T-helper 1 cell treated with Interleukin-12 subunit alpha and Interleukin-12 subunit beta and Interleukin-4 antibody, amounts not matched to agents 30 μg/mL and 1 μg/mL, for 36 hours (primary cell): ENCODE measurements around the gene CD300LG.

ENCODE experiments used
- H3K27ac Mint-ChIP-seq: one replicate; pipeline ENCODE4 v1.8.0; 2021; ENCODE audit warnings: mild to moderate bottlenecking, mixed read lengths
- H3K27me3 Mint-ChIP-seq: one replicate; pipeline ENCODE4 v1.8.0; 2021; ENCODE audit warnings: low read depth, mixed read lengths
- H3K36me3 Mint-ChIP-seq: one replicate; pipeline ENCODE4 v1.8.0; 2021; ENCODE audit warnings: low read depth, mixed read lengths
- H3K4me1 Mint-ChIP-seq: one replicate; pipeline ENCODE4 v1.8.0; 2021; ENCODE audit warnings: low read depth, mixed read lengths
- H3K4me3 Mint-ChIP-seq: one replicate; pipeline ENCODE4 v1.8.0; 2021; ENCODE audit warnings: mild to moderate bottlenecking, moderate library complexity, mixed read lengths
- H3K9me3 Mint-ChIP-seq: one replicate; pipeline ENCODE4 v1.8.0; 2021; ENCODE audit warnings: mixed read lengths

The CD300LG gene

DNA sequence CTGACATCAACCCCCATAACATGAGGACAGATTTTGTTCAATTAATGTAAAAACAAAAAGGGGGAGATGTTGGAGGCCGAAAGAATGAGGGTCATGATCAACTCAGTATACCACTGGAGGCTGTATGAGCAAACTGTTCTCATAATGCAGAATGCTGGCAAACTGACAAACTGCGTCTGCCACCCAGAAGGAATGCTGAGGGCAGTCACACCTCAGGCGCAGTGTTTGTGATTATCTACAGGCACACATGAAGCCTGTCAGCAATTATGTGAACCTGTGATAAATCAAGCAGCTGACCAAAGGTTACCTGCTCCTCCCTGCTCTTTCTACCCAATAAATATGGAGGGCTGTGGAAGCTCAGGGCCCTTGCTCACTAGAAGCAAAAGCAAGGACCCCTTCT lies 27.3 kb downstream of the CD300LG start:
- no peaks in the 10 kb centered on the region for H3K4me1 Mint-ChIP-seq
- no peaks in the 10 kb centered on the region for H3K36me3 Mint-ChIP-seq
- H3K27ac Mint-ChIP-seq = no peak overlapping the region
- no peaks in the 10 kb centered on the region for H3K9me3 Mint-ChIP-seq
- no peak overlapping the region for H3K4me3 Mint-ChIP-seq
- no peaks in the 10 kb centered on the region for H3K27me3 Mint-ChIP-seq

DNA sequence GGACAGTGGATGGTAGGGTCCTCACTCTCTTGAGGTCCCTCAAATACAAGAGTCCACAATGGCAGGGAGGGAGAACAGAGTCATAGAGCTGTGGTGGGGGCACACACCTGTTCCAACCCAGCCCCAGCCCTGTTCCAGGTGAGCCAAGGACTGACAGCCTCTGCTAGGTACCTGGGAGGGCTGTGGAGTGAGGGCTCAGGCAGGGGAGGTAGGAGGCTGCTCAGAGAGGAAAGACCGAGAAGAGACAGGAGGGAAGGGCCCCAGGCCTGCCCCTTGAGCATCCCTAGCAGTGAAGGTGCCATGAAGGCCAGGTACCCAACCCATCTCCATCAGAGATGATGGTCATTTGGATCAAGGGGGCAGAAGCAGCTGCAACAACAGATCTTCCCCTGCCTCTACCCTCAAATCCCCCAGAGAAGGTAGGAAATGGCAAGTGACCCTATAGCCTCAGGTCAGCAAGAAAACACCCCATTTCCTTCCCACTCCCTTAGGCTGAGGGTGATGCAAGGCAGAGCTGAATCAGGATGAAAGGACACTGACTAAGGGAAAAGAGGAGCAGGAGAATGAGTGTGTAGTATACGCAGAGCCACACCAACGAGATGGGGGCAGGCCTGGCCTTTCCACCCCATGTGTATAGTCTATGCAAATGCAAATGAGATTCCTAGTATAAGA lies 28.6 kb downstream of the CD300LG start:
- H3K27ac Mint-ChIP-seq = no peak overlapping the region
- no peaks in the 10 kb centered on the region for H3K36me3 Mint-ChIP-seq
- H3K27me3 Mint-ChIP-seq = no peaks in the 10 kb centered on the region

DNA sequence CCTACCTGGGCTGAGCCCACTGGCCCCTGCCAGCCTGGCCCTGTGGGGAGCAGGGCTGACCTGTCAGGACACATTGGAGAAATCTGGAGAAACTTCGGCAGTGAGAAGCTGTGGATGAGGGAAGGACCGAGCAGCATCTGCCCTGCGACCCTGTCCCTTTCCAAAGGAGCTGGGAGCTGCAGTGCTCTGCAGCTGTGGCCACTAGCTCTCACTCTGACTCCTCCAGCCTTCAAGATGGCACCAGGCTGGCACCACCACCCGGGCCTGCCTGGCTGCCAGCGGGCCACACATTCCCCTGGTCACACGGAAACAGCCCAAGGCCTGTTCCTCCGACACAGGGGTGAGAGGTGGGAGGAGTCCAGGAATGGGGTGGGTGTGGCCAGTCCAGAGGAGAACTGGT lies 30.1 kb downstream of the CD300LG start:
- H3K4me3 Mint-ChIP-seq = no peak overlapping the region
- H3K27me3 Mint-ChIP-seq = no peaks in the 10 kb centered on the region
- no peak overlapping the region for H3K27ac Mint-ChIP-seq
- no peaks in the 10 kb centered on the region for H3K36me3 Mint-ChIP-seq
- H3K9me3 Mint-ChIP-seq = no peaks in the 10 kb centered on the region
- no peaks in the 10 kb centered on the region for H3K4me1 Mint-ChIP-seq

More for the DNA sequence above, 28.6 kb downstream of the CD300LG start:
- Mint-ChIP-seq H3K4me3 (no peak overlapping the region), H3K9me3 (no peaks in the 10 kb centered on the region), H3K4me1 (no peaks in the 10 kb centered on the region)

DNA sequence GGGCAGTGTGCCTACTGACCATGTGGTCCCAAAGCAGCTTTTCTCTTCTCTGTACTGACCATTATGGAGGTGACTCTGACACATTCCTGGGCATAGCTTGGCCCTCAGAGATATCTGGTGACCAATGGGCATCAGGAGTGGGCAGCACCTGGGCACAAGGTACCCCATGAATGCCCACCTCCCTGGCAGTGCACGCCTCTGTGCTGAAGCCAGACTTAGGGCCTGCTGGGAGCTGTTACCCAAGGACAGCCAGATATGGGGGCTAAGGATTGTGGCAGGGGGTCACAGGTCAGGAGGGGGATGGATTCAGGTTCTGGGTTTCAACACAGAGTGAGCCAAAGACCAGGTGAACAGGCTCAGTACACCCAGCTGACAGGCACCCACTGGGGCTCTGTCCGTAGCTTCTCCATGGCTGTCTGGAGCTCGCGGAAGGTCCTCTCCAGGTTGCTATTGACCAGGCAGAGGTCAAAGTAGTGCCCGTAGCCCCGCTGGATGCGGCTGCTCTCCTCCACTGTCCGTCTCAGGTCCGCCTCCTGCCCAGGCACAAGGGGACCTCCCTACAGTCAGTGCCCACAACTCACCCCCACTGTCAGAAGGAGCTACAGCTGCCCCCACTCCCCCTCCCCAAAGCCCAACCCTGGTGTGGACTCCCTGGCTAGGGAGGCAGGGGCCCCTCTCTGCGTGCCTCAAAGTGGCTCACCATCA lies 30.6 kb downstream of the CD300LG start:
- H3K27ac Mint-ChIP-seq = no peak overlapping the region
- no peak overlapping the region for H3K4me3 Mint-ChIP-seq
- no peaks in the 10 kb centered on the region for H3K9me3 Mint-ChIP-seq
- H3K27me3 Mint-ChIP-seq = no peaks in the 10 kb centered on the region
- no peaks in the 10 kb centered on the region for H3K36me3 Mint-ChIP-seq
- H3K4me1 Mint-ChIP-seq = no peaks in the 10 kb centered on the region

DNA sequence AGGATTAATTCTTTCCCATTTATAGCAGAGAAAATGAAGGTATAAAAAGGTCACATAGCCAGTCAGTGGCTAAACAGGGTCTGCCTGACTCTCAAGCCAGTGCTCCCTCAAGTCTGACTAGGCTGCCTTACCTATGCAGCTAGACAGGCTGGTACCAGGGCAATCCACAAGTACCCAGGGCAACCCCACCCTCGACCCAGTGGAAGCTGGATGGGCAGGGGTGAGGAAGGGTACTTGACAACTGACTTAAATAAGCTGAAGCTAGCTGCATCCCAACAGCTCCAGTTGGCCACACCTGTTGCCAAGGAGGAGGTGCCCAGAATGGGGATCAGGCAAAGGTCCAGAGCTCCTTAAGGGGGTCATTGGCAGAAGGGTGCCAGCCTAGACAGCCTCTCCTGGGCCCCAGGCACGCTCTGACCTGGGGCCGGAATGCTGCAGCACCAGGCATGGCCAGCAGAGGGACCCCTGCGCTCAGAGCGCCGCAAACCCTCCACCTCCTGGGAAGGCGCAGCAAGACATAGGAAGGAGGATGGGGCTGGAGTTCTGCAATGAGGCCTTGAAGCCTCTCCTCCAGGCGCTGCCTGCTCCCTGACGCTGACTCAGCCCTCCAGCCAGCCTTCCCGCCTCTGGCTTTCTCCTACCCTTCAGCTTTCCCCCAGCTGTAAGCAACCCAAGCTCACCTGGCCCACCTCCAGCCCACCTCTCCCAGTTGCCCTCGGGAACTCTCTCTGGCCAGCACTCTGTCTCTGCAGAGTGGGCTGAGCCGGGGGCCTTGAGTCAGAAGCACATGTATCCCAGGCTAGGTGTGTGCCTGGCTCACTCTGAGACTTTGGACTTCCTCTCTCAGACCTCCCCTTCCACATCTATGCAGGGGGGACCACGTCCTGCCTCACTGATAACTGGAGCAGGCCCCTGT lies 31.5 kb downstream of the CD300LG start:
- Mint-ChIP-seq H3K9me3 (no peaks in the 10 kb centered on the region), H3K4me1 (no peaks in the 10 kb centered on the region), H3K36me3 (no peaks in the 10 kb centered on the region), H3K27ac (no peak overlapping the region), H3K27me3 (no peaks in the 10 kb centered on the region), H3K4me3 (no peak overlapping the region)

DNA sequence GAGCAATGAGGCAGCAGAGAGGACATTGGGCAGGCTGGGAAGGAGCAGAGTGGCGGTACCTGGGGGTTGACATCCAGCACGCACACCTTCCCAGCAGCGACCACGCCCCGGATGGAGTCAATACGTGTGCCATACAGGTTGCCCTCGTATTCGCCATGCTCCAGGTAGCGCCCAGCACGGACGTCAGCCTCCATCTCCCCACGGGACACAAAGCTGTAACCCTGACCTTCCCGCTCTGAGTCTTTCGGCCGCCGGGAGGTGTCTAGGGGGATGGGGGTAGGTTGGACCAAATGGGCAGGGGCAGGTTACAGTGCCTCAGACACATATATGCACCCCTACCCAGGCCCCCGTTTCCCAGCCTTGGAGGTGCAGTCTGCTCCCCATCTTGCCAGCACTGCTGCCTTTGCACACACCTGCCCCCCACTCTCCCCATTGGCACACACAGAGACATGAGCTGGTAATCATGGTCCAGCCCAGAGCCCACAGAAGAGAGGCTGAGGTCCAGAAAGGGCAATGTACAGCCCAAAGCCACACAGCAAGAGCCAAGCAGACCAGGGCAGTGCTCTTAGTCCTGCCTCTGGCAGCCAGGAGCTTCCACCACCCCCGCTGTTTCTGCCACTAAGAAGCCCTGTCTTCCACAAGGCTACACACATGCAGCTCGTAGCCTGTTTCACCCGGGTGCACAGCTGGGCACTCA lies 32.9 kb downstream of the CD300LG start:
- Mint-ChIP-seq H3K27ac (no peak overlapping the region), H3K4me1 (no peaks in the 10 kb centered on the region), H3K36me3 (no peaks in the 10 kb centered on the region), H3K27me3 (no peaks in the 10 kb centered on the region), H3K4me3 (no peak overlapping the region), H3K9me3 (no peaks in the 10 kb centered on the region)

DNA sequence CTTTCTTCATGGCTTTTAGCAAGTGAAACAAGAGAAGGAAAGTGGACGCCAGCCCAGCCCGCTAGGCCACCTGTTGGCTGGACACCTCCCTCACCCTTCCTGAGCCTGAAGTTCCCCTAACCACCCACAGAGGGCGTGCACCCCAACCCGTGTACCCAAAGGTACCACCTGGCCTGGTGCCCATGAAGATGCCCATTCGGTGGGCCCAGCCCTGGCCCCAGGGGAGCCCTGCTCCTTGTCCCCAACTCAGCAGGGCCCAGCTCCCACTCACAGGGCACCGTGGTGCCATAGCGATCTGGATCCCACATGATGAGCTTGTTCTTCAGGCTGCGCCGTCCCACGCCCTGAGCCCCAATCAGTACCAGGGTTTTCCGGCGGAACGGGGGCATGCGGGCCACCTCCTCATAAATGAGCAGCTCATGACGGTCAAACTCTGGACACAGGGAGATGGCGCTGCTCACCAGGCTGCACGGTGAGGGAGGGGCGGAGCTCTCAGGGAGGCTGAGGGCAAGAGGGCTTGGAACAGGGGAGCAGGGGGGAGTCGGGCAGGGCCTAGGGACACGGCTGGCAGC lies 33.5 kb downstream of the CD300LG start:
- H3K9me3 Mint-ChIP-seq = no peaks in the 10 kb centered on the region
- H3K4me1 Mint-ChIP-seq = no peaks in the 10 kb centered on the region
- no peak overlapping the region for H3K27ac Mint-ChIP-seq
- no peak overlapping the region for H3K4me3 Mint-ChIP-seq
- H3K27me3 Mint-ChIP-seq = peaks cover 1% of the 10 kb centered on the region
- H3K36me3 Mint-ChIP-seq = no peaks in the 10 kb centered on the region

DNA sequence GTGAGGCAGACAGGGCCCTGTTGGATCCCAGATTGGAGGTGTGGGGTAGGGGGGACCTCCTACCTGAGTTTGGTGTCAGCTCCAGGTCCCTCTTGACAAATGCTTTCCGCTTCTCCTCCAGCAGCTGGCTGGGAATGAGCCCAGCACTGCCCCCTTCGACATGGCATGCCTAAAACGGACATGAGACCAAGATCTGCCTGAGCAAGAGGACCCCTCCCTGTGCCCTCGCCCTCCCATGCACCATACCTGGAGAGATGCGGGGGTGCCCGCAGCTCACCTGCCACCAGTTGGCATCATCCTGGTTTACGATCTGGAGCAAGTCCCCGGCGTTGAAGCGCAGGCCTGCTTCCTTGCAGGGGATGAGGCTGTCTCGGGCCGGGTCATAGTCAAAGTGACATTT lies 34.2 kb downstream of the CD300LG start:
- H3K4me1 Mint-ChIP-seq = no peaks in the 10 kb centered on the region
- no peaks in the 10 kb centered on the region for H3K9me3 Mint-ChIP-seq
- peaks cover 2% of the 10 kb centered on the region for H3K27me3 Mint-ChIP-seq
- H3K27ac Mint-ChIP-seq = no peak overlapping the region
- H3K36me3 Mint-ChIP-seq = no peaks in the 10 kb centered on the region
- no peak overlapping the region for H3K4me3 Mint-ChIP-seq

DNA sequence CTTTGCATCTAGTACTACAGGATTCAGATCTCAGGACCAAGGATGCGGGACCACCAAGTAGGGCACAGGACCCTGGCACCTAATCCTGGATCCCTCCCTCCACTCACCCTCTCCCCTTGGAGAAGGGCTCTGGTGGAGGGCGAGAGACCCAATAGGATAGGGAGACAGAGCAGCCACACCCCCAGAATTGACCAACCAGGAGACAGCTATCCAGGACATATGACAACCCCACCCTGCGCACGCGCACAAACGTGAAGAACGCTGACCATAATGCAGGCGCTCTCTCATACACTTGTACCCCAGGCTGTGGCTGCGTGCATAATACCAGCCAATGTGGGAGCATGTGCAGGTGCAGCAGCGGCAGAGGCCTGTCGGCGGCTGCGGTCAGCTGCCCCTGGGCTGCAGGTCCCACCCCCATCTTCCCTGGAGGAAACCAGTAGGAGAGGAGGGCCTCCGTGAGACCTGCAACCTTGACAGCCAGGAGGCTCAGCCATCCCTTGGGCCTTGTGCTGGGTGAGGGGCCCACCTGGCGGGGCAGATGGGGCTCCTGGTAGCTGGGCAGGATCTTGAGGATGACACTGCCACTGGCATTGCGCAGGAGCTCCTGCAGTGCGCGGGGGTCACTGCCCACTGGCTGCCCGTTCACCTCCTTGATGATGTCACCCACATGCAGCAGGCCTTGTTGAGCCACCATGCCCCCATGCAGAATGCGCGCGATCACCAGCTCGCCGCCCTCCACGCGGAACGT lies 35.0 kb downstream of the CD300LG start:
- Mint-ChIP-seq H3K27me3 (peaks cover 9% of the 10 kb centered on the region), H3K4me3 (no peak overlapping the region), H3K36me3 (no peaks in the 10 kb centered on the region), H3K4me1 (no peaks in the 10 kb centered on the region), H3K9me3 (no peaks in the 10 kb centered on the region), H3K27ac (no peak overlapping the region)

DNA sequence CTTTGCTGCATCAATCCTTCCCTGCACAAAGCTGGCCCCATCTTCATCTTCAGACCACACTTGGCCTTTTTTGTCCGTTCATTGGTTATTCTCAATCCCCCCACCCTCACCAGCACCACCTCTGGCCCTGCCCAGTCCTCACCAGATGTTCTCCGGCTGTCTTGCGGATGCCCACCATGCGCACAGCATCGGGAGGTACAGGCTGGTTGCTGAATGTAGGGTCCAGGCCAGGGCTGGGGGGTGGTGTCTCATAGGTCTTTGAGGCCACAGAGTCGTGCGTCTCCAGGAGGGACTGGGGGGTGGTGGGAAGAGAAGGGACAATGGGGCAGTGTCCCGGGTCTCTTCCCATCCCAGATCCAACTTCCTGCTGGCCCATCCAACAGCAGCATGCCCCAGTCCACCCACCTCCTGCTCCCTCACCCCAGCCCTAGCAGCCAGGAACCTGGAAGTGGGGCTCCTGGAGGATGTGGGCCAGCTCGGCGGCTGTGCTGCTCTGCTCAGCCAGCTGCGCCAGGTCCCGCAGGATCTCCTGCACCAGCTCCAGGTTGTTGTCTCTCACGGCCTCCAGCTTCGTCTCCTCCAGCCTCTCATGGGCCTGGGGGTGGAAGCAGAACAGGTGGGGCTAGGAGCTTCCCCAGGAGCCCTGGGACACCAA lies 35.9 kb downstream of the CD300LG start:
- peaks cover 13% of the 10 kb centered on the region for H3K27me3 Mint-ChIP-seq

DNA sequence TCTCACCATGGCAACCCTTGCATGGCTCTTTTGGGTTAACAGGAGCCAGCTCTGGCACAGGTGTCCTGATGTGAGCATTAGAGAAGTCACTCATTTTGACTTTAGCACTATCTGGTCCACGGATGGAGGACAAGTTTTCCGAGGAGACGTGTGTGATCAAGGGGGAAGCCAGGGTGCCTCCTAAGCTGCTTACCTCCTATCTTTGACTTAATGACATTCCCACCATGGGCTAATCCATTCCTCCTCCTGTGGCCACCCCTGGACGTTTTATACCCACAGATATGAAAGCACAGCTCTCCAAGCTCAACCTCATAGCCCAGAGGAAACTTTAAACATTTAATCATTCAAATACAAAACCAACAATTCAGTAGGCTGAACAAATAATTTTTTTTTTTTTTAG lies 41.6 kb downstream of the CD300LG start:
- Mint-ChIP-seq H3K27me3 (peaks cover 24% of the 10 kb centered on the region), H3K4me3 (no peak overlapping the region), H3K36me3 (no peaks in the 10 kb centered on the region), H3K9me3 (no peaks in the 10 kb centered on the region), H3K27ac (no peak overlapping the region), H3K4me1 (no peaks in the 10 kb centered on the region)

More for the DNA sequence above, 35.9 kb downstream of the CD300LG start:
- Mint-ChIP-seq H3K4me3 (no peak overlapping the region), H3K4me1 (no peaks in the 10 kb centered on the region), H3K9me3 (no peaks in the 10 kb centered on the region), H3K36me3 (no peaks in the 10 kb centered on the region), H3K27ac (no peak overlapping the region)

DNA sequence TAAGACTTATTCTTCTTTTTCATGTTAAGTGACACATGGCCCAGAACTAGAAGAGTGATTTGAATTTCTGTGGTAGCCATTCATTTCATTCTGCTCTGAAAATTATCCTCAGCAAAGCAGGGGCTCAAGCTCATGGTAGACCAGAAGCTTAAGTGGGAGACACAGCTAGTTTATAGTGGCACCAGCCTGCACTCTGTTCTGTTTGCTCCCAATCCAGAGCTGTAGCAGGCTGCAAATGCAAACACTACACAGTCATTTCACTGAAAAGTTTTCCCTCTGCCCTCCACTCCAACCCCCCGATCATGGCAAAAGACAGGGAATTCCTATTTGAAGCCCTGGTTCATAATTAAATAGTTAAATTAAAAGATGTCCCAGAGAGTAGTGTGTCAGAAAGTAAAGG lies 43.3 kb downstream of the CD300LG start:
- no peaks in the 10 kb centered on the region for H3K36me3 Mint-ChIP-seq
- H3K9me3 Mint-ChIP-seq = no peaks in the 10 kb centered on the region
- no peak overlapping the region for H3K27ac Mint-ChIP-seq
- H3K4me1 Mint-ChIP-seq = no peaks in the 10 kb centered on the region
- peaks cover 24% of the 10 kb centered on the region for H3K27me3 Mint-ChIP-seq
- H3K4me3 Mint-ChIP-seq = no peak overlapping the region
